Endometrium (tissue), 2 donors: ENCODE measurements around the gene LIPA.

Experiments
- FAIRE-seq: peaks from 2 replicates; lab custom pipeline; 2012; peaks lifted over from hg19 to GRCh38; lab: Jason Lieb, UNC
- donor health status: control.
- donor health status: control.

Gene LIPA

GRCh38 chr10:89238956-89239644 is 12.5 kb downstream of the LIPA start:
- no peak for FAIRE-seq

DNA sequence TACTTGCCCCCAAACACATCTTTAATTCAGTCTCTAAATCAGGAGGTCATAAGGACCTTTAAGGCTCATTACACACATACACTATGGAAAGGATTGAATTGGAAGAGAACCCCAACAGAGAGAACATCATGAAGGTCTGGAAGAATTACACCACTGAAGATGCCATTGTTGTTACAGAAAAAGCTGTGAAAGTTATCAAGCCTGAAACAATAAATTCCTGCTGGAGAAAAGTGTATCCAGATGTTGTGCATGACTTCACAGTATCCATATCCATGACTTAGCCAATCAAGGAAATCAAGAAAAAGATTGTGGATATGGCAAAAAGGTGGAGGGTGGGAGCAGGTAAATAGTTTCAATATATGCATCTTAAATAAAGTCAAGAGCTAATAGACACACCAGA is 13.7 kb downstream of the LIPA start:
- FAIRE-seq: no peak

DNA sequence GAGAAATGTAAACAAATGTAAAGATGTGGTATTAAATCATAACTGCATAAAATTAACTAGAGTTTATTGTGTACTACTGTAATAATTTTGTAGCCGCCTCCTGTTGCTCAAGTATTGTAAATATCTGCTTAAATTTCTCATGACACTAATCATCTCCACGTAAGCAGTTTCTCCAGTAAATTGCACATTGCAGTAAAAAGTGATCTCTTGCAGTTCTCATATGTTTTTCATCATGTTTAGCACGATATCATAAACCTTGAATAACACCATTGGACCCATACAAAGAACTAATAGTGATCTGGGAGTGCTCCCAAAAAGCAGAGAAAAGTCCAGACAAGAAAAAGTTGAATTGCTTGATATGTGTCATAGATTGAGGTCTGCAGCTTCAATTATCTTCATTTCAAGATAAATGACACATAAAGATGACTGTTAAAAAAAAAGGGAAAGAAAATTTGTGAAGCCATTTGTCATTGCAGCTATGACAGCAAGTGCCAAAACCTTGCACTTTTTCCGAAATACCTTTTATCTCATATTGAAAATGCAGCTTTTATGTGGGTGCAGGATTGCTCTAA is 15.3 kb downstream of the LIPA start:
- peak; percentile 93 for FAIRE-seq

GRCh38 chr10:89235073-89235798 is 16.3 kb downstream of the LIPA start:
- no peak for FAIRE-seq

DNA sequence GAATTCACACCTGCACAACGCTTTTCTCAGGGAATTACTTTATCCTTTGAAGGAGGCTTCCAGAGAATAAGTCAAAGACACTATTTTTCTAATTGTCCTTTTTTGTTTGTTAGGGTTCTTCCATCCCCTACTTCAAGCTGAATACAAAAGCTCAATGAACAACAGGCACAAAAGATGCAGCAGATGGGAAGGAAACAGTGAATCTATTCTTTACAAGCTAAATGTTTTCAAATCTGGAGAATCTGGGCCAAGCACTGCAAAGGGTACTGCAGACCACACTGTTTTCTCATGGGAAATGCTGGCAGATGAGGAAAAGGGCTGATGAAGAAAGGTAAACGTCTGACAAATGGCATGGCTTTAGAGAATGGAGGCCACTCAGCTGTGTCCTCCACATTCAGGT is 18.5 kb downstream of the LIPA start:
- FAIRE-seq: no peak

- FAIRE-seq: no peak
These were observed 22.6 kb downstream of the LIPA start for GRCh38 chr10:89228962-89229361.

GRCh38 chr10:89228146-89228545 is 23.4 kb downstream of the LIPA start:
- FAIRE-seq: no peak

DNA sequence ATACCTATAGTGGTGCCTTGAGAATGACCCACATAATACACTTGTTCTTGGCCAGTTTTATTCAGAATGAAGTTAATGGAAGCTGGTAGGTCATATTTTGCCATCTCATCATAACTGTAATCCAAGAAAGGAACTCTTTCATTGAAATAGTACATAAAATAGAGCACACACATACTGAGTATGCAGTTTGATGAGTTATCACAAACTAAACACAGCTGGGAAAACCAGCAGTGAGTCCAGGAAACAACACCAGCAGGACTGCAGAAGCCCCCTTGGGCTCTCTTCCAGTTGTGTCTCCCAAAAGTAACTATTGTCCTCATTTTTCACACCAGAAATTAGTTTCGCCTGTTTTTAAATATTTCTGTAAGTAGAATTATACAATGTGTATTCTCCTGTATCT is 24.7 kb downstream of the LIPA start:
- FAIRE-seq: no peak

DNA sequence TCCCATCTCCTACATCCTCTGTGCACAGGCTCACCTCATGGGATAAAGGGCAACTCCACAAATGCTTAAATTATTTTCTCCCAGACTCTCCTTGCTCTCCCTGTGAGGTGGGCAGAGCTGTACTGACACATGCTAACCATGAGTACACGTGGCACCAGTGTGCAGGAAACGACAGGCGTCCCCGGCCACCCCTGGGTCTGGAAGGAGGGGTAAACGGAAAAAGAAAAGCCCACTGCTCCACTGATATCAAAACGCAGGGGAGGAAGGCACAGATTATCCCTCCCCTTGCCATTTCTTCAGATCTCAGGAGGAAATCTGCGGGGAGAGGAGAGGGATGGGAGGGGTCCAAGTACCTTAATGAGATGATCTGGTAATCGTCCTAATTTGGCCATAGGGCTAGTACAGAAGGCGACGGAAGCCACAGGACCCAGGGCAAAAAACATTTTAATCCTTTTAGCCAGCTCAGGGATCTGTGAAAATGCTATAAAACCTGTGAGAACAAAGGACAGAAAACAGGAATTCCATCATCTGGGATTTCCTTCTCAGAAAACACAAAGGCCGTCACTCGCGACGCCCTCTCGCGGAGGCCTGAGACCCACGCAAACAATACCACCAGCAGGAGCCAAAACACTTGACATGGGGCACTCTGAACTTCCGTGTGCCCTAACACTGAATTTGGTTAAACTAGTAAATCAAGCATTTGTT is 26.7 kb downstream of the LIPA start:
- FAIRE-seq: peak; percentile 54

DNA sequence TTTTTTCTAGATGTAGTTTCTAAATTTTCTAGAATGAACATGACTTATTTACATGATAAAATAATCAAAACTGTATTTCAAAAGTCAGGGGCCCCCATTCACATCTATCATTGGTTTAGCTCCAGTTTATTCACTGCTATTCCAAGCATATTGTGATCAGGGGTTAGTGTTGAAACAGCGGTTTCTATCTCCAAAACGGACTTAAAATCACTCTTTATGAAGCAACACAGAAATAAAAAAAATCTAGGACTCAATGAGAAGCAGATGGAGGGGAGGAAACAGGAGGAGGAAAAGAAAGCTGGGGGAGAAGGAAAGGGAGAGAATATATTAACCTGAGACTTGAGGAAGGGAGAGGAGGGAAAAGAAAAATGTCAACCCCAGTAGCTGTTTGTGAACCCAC is 29.7 kb downstream of the LIPA start:
- no peak for FAIRE-seq

- FAIRE-seq: no peak
These were observed 31.9 kb downstream of the LIPA start for GRCh38 chr10:89219513-89220218.

DNA sequence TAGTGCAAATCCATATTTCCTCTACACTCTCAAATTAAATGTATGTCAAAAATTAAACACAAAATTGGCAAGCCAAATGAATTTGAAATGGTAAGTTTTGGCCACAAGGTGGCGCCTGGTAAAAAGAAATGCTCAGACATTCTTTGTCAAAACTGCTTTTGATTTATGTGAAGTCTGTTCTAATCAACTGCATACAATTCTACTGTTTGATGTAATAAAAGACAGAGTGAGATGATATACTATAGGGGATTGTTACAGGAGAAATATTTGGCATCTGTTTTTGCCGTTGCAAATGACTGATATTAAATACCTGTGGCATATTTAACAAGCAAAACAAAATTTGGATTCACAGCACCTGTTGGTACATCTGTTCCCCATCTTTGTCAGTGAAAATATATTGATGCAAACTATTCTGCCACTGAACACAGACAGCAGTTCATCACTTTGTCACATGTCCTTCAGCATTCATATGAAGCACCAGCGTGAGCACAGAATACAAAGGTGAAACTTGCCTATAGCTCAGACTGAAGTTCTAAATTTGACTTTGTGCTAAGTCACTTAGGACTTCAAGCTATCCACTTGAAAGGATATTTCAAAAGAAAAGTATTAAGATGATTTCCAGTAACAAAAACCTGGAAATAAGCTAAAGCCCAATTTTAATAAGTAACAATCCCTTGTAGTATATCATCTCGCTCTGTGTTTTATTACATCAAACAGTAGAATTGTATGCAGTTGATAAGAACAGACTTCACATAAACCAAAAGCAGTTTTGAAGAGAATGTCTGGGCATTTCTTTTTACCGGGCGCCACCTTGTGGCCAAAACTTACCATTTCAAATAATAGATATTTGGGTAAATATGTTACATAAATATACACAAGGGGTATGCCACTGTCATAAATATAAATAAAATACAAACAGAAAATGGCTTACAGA is 34.3 kb downstream of the LIPA start:
- FAIRE-seq: peak; percentile 97

DNA sequence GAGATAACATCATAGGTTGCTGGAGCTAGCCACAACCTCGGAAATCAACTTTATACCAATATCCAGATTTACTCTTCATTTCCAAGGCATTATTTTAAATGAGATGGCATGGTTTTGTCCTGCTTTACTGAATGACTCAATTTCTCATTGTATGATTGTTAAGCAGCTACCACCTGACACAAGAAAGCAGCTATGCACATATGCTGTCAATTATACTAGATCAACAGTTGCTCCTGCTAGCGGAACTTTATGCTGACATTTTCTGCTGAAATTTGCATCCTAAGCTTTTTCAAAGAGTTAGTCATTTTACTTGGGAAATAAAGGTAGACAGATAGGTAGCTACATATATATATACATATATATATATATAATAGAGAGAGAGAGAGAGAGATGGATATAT is 35.5 kb downstream of the LIPA start:
- no peak for FAIRE-seq

DNA sequence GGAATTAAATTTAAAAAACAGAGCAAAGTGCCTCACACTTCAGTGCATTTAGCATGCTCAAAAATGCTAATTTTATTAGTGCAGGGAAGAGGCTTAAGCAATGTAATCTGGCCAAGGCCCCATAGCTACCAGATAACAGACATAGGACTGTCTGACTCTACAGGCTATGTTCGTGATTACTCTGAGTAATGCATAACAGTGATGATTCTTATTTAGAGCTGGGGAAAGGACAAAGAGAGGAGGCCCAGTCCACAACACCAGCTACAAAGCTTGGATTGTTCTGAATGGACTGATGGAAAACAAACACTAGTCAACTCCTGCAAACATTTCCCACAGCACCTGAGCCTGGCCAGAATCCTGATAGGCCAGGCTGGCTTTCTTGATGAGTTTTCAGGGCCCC is 36.1 kb downstream of the LIPA start:
- no peak for FAIRE-seq

- peak; percentile 50 for FAIRE-seq
These were observed 36.9 kb downstream of the LIPA start for GRCh38 chr10:89214566-89215165.

GRCh38 chr10:89213191-89213808 is 38.3 kb downstream of the LIPA start:
- peak; percentile 92 for FAIRE-seq

DNA sequence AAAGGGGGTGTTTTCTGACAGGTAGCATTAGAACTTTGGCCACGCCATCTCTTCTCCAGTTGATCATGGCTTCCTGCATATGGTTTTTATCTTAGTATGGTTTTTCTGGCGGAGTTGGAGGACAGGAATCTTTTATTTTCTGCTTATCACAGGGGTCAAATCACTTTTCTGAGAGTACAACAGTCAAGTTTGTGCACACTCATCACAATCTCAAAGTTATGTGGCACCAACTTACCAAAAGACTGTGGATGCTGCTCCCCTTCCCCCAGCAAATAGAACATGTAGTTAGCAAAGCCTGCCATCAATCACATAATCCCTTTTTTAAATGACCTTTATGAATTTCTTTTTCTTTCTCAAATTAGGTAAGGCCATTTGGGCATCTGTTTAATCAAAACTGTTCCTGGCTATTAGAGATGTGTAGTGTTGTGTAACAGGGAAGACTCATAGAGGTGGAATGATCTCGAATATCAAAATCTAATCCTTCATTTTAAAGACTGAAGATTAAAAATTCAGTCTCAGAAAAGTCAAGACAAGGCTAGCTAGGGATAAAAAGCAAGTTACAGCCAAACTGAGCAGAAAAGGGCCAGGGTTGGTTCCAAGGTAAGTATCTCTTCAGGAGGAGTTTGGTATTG is 40.7 kb downstream of the LIPA start:
- no peak for FAIRE-seq

DNA sequence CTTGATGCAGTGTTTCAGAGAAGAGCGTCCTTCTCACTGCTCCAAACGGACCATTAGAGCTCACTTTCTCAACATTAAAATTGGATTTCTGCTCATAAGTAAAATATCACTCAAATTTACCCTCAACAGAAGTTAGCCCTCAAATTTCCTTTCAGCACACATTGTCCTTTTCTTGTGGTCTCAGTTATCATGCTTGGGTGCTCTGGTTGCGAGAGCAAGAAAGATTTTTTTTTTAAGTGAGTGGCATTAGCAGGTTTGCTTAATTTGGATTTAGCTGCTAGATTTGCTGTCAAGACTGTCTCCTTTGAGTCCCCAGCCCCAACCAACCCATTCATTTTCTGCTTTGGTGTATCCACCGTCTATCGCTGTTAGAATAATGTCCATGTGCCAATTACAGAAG is 41.9 kb downstream of the LIPA start:
- FAIRE-seq: no peak

- FAIRE-seq: no peak
These were observed 43.6 kb downstream of the LIPA start for GRCh38 chr10:89207801-89208551.
